Activated T-helper 1 cell treated with anti-CD3 and anti-CD28 coated beads, Interleukin-12 subunit alpha, Interleukin-12 subunit beta, Interleukin-2, Interleukin-4 antibody, amounts not matched to agents 30 ng/mL and 10 ng/mL and 1 ng/mL, durations not matched to agents 14 hours and 24 hours and 36 hours (primary cell): ENCODE data around the gene ZMYND19. TPM values are rescaled to one million over a fixed set of nuclear protein-coding genes. Genes with fewer than 3 reads are reported as not detected.
"Not testable (repeated sequence)": the region's sequence is repeated elsewhere in the genome, so short reads cannot be mapped to it uniquely, and the experiment has no call there.

ENCODE experiments used
- DNase-seq: peaks from one replicate; pipeline ENCODE4 v3.0.0; 2021; ENCODE audit warnings: low spot score
- H3K27ac Mint-ChIP-seq: one replicate; pipeline ENCODE4 v1.8.0; 2021; ENCODE audit warnings: mild to moderate bottlenecking, mixed read lengths
- H3K27me3 Mint-ChIP-seq: one replicate; pipeline ENCODE4 v1.8.0; 2022; ENCODE audit warnings: mild to moderate bottlenecking, moderate library complexity, mixed read lengths; ENCODE audit not compliant: insufficient read depth
- H3K36me3 Mint-ChIP-seq: one replicate; pipeline ENCODE4 v1.8.0; 2021; ENCODE audit warnings: low read depth, mixed read lengths
- H3K4me1 Mint-ChIP-seq: one replicate; pipeline ENCODE4 v1.8.0; 2021; ENCODE audit warnings: low read depth, mixed read lengths
- H3K4me3 Mint-ChIP-seq: one replicate; pipeline ENCODE4 v1.8.0; 2021; ENCODE audit warnings: mild to moderate bottlenecking, moderate library complexity, mixed read lengths
- H3K9me3 Mint-ChIP-seq: one replicate; pipeline ENCODE4 v1.8.0; 2021; ENCODE audit warnings: mixed read lengths
- intact Hi-C: fragments of 100-400 bp; cut with micrococcal nuclease; formaldehyde crosslinking; loops from one replicate; pipeline ENCODE4 v1.15.1; 2024
- total RNA-seq: library from RNA; stranded (reverse); gene quantifications from 2 replicates; pipeline ENCODE4 v1.2.3, GENCODE V29; 2022

Gene ZMYND19
- total RNA-seq, 1 donor from 2014 or later: 94.9 TPM

DNA sequence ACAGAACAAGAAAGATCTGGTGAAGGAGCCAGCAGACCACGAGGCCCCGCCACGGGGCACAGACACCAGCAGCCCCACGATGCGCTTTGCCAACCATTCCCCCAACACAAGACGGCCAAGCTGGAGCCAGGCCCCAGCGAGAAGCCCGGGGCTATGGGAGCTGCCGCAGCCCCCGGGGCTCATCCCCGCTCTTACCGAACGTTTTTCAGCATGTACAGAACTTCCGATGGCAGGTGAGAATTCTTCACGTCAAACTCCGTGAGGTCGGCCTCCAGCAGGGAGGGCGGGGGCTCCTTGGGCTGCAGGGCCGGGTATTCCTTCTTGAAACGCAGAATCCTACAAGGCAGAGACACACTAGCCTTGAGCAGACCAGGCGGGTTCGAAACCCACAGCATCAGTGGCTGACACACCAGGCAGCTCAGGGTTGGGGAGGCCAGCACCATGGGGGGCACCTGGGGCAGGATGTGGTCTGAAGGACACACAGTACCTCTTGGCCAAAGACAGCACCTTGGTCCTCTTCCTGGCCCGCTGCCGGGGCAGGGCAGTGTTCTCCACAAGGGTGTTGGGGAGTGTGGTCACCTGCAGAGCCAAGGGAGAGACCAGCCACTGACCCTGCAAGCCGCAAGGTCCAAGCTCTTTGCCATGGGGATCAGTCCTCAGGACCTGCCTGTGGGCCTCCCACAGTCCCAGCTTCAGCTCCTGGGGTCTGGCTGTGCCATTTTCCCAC is 46.9 kb downstream of the ZMYND19 start:
- H3K4me3 Mint-ChIP-seq: no peak overlapping the region

DNA sequence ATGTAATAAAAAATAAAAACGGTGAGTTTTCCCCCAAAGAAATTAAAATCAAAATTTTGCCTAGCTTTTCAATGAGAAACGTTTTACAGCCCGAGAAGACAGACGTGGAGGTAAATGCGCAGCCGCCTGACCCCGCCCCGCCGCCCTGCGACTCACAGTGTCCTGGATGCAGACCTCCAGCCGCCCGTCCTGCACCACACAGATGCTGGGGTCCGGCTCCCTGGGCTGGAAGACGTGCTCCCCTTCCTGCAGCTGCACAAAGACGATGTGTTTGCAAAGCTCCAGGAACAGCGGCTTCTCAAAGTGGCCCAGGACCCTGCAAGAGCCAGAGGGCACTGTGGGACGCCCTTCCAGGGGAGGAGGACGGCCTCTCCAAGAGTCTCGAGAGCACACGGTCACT is 47.8 kb downstream of the ZMYND19 start:
- peaks cover 4% of the 10 kb centered on the region for H3K36me3 Mint-ChIP-seq
- no peaks in the 10 kb centered on the region for H3K9me3 Mint-ChIP-seq
- DNase-seq: no peak
- H3K4me3 Mint-ChIP-seq: no peak overlapping the region
- intact Hi-C loops: no loop called here
- peaks cover 2% of the 10 kb centered on the region for H3K27me3 Mint-ChIP-seq
- H3K4me1 Mint-ChIP-seq: peaks cover 12% of the 10 kb centered on the region
- H3K27ac Mint-ChIP-seq: no peak overlapping the region

More for the DNA sequence above, 46.9 kb downstream of the ZMYND19 start:
- H3K27me3 Mint-ChIP-seq: peaks cover 3% of the 10 kb centered on the region
- no peak for DNase-seq
- intact Hi-C loops: no loop called here
- peaks cover 7% of the 10 kb centered on the region for H3K4me1 Mint-ChIP-seq
- H3K27ac Mint-ChIP-seq: no peak overlapping the region
- H3K36me3 Mint-ChIP-seq: peaks cover 2% of the 10 kb centered on the region
- no peaks in the 10 kb centered on the region for H3K9me3 Mint-ChIP-seq

DNA sequence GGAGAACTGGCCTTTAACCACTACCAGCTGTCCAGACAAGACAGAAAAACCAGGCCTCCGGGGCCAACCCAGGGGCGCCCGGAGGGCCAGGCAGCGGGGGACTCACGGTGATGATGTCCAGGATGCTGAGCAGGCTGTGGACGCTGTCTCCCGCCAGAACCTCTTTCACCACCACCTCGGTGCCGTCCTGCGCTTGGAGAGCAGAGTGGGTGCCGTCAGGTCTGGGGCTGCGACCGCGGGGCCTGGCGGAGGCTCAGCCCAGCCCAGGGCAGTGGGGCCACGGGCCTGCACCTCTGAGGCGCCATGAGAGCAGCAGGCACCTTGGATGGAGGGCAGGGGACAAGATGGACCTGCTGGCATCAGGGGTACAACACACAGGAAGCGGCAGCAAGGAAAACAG is 49.8 kb downstream of the ZMYND19 start:
- intact Hi-C loops: no loop called here
- Mint-ChIP-seq H3K9me3 (peaks cover 13% of the 10 kb centered on the region), H3K4me3 (no peak overlapping the region), H3K27ac (no peak overlapping the region), H3K27me3 (no peaks in the 10 kb centered on the region), H3K36me3 (peaks cover 15% of the 10 kb centered on the region), H3K4me1 (peaks cover 28% of the 10 kb centered on the region)
- DNase-seq: no peak

DNA sequence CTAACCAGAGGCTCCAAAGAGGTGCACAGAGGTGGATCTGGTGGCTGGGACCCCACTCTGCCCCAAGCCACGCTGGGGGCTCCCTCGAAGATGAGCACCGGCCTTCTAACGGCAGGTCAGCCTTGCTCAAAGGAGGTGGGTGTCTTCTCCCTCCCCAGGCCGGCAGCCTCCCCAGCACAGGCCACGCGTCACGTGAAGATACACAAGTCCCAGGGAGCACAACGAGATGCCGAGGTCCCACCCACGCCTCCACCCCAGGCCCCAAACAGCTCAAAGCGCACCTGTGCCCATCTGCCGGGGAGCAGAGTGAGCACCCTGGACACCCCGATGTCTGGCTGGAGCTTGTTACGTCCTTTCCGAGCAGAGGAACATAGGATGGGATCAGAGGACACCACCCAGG is 52.3 kb downstream of the ZMYND19 start:
- intact Hi-C loops: no loop called here
- Mint-ChIP-seq H3K4me3 (no peak overlapping the region), H3K36me3 (peaks cover 12% of the 10 kb centered on the region), H3K9me3 (peaks cover 13% of the 10 kb centered on the region), H3K4me1 (peaks cover 31% of the 10 kb centered on the region), H3K27me3 (no peaks in the 10 kb centered on the region), H3K27ac (no peak overlapping the region)
- DNase-seq: no peak

DNA sequence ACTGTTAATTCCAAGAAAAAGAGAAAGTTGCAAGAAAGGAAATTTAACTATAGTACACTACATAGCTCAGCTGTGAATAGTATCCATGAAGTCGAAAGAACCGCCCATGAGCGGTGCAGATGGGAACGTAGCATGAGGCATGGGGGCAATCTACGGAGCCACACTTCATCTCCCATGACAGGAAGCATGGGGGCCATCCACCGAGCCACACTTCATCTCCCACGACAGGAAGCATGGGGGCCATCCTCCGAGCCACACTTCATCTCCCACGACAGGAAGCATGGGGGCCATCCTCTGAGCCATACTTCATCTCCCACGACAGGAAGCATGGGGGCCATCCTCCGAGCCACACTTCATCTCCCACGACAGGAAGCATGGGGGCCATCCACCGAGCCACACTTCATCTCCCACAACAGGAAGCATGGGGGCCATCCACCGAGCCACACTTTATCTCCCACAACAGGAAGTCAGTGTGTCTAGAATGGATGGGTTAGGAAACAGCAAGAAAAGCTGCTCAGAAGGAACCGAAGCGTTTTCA is 53.6 kb downstream of the ZMYND19 start:
- H3K4me3 Mint-ChIP-seq, intact Hi-C loops, H3K27me3 Mint-ChIP-seq, DNase-seq: not testable (repeated sequence)
- Mint-ChIP-seq H3K4me1 (peaks cover 31% of the 10 kb centered on the region), H3K36me3 (peaks cover 12% of the 10 kb centered on the region), H3K27ac (peak overlapping the region; percentile 64), H3K9me3 (peaks cover 13% of the 10 kb centered on the region)

DNA sequence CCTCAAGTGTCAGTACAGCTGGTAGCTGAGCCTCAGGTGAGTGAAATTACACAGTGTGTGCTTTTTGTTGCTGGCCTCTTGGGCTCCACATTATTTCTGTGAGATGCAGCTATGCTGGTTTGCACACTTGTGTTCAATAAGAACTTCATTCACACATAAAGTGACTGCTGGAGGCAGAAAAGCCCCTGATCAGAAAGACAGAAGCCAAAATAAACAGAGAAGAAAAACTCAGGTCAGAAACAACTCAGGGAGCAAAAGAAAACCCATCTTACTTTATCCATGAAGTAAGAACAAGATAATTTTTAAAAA is 55.2 kb downstream of the ZMYND19 start:
- peak overlapping the region; percentile 11 for H3K4me3 Mint-ChIP-seq
- peaks cover 12% of the 10 kb centered on the region for H3K36me3 Mint-ChIP-seq

DNA sequence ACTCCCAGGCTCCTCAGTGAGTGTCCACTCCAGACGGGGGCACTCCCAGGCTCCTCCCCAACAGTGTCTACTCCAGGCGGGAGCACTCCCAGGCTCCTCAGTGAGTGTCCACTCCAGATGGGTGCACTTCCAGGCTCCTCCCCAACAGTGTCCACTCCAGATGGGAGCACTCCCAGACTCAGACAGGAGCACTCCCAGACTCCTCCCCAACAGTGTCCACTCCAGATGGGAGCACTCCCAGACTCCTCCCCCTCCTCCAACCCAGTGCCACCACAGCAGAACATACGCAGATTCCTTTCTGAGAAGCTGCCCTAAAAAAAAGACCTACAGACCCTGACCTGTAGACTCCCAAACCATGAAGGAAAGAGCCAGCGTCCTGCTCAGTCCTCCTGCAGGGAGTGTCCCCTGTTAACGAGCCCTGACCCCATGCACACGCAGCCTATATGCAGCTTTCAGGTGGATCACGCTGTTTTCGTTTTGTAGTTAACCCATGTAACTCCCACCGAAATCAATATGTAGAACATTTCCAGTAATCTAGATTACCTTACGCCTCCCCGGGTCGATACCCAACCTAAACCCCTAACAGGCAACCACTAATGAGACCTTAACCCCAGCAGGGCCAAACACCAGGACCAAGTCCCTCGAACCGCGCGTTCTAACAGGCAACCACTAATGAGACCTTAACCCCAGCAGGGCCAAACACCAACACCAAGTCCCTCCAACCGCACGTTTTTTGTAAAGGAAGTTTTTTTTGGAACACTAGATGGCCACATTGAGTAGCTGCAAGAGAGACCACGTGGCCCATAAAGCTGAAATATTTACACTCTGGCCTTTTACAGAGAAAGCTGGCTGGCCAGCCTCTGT is 55.8 kb downstream of the ZMYND19 start:
- H3K4me3 Mint-ChIP-seq: peak overlapping the region; percentile 11
- intact Hi-C loops: loop anchor here (1.0 kb wide), 1 partner anchor 17 kb away; the partner anchor contains the start of gene MRPL41
- no peak for DNase-seq
- peaks cover 12% of the 10 kb centered on the region for H3K36me3 Mint-ChIP-seq
- H3K27me3 Mint-ChIP-seq: no peaks in the 10 kb centered on the region
- H3K9me3 Mint-ChIP-seq: peaks cover 13% of the 10 kb centered on the region
- H3K27ac Mint-ChIP-seq: peak overlapping the region; percentile 41
- peaks cover 41% of the 10 kb centered on the region for H3K4me1 Mint-ChIP-seq

More for the DNA sequence above, 55.2 kb downstream of the ZMYND19 start:
- Mint-ChIP-seq H3K9me3 (peaks cover 13% of the 10 kb centered on the region), H3K27me3 (no peaks in the 10 kb centered on the region), H3K27ac (peak overlapping the region; percentile 41), H3K4me1 (peaks cover 41% of the 10 kb centered on the region)
- DNase-seq: no peak
- intact Hi-C loops: loop anchor here (1.0 kb wide), 1 partner anchor 16 kb away; the partner anchor contains the start of gene MRPL41

DNA sequence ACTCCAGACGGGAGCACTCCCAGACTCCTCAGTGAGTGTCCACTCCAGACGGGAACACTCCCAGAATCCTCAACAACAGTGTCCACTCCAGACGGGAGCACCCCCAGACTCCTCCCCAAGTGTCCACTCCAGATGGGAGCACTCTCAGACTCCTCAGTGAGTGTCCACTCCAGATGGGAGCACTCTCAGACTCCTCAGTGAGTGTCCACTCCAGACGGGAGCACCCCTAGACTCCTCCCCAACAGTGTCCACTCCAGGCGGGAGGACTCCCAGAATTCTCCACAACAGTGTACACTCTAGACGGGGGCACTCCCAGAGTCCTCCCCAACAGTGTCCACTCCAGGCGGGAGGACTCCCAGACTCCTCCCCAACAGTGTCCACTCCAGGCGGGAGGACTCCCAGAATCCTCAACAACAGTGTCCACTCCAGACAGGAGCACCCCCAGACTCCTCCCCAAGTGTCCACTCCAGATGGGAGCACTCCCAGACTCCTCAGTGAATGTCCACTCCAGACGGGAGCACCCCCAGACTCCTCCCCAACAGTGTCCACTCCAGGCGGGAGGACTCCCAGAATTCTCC is 57.3 kb downstream of the ZMYND19 start:
- H3K27me3 Mint-ChIP-seq, H3K4me3 Mint-ChIP-seq, intact Hi-C loops, DNase-seq, H3K27ac Mint-ChIP-seq: not testable (repeated sequence)
- Mint-ChIP-seq H3K9me3 (peaks cover 13% of the 10 kb centered on the region), H3K4me1 (peaks cover 48% of the 10 kb centered on the region), H3K36me3 (peaks cover 12% of the 10 kb centered on the region)

Other genes with a start within 250 kb of the ZMYND19 start
- 4.8 and 4.9 TPM in 2 replicates for gene EXD3, start 167.3 kb downstream of the ZMYND19 start, total RNA-seq
- 0.49 and 0.54 TPM in 2 replicates for gene NOXA1, start 167.1 kb downstream of the ZMYND19 start, total RNA-seq
- not detected in 2 replicates for gene ENTPD8, start 149.2 kb downstream of the ZMYND19 start, total RNA-seq
- 57.2 and 58.9 TPM in 2 replicates for gene NSMF, start 131.2 kb downstream of the ZMYND19 start, total RNA-seq
- gene PNPLA7, start 40.1 kb downstream of the ZMYND19 start, total RNA-seq: 0.71 and 1.2 TPM in 2 replicates
- 53.8 and 56.0 TPM in 2 replicates for gene MRPL41, start 38.6 kb downstream of the ZMYND19 start, total RNA-seq
- gene DPH7, start 11.6 kb downstream of the ZMYND19 start, total RNA-seq: 50.3 and 52.1 TPM in 2 replicates
- 65.7 and 70.3 TPM in 2 replicates for gene ARRDC1, start 15.2 kb upstream of the ZMYND19 start, total RNA-seq
- 97.0 and 98.1 TPM in 2 replicates for gene EHMT1, start 28.5 kb upstream of the ZMYND19 start, total RNA-seq